H1 (cell line): Measurements from ENCODE around the gene AQP10. TPM values are rescaled to one million over a fixed set of nuclear protein-coding genes. Genes with fewer than 3 reads are reported as not detected.

Experiments used
- BCL11A ChIP-seq, 2 experiments: IDR thresholded peaks; one replicate each; pipeline ENCODE4 v1.6.1; 2011; ENCODE audit warnings: low read depth in 2 of 2, low read length in 2 of 2, mild to moderate bottlenecking in 2 of 2
- CREB1 ChIP-seq: IDR thresholded peaks from 2 replicates; pipeline ENCODE4 v1.6.1; 2012; ENCODE audit warnings: inconsistent platforms
- CTBP2 ChIP-seq: IDR thresholded peaks from 2 replicates; pipeline ENCODE4 v1.7.0; 2011; ENCODE audit warnings: borderline replicate concordance, mild to moderate bottlenecking, moderate library complexity, mixed read lengths, low read length; ENCODE audit not compliant: insufficient read depth, insufficient read length
- EGR1 ChIP-seq: IDR thresholded peaks from 2 replicates; pipeline ENCODE4 v1.6.1; 2011; ENCODE audit warnings: low read depth, low read length, borderline replicate concordance
- EP300 ChIP-seq, 2 experiments: IDR thresholded peaks; 1 replicate in 1 of 2; 2 replicates in 1 of 2; pipeline ENCODE4 v1.6.1; 2011 to 2012; ENCODE audit warnings: low read depth in 2 of 2, low read length in 2 of 2, mild to moderate bottlenecking in 2 of 2, borderline replicate concordance in 1 of 2, inconsistent platforms in 1 of 2, moderate library complexity in 1 of 2
- FOSL1 ChIP-seq: IDR thresholded peaks from 2 replicates; pipeline ENCODE4 v1.6.1; 2011; ENCODE audit warnings: mild to moderate bottlenecking, low read depth, low read length, moderate library complexity; ENCODE audit not compliant: insufficient read depth
- HDAC6 ChIP-seq: IDR thresholded peaks from one replicate; pipeline ENCODE4 v1.7.1; 2012; ENCODE audit warnings: low read depth, mild to moderate bottlenecking, inconsistent platforms, low read length, moderate library complexity
- PHF8 ChIP-seq: fragments of 200-600 bp; sonication (generic); conservative IDR thresholded peaks from 2 replicates; pipeline ENCODE4 v1.7.1; 2012; ENCODE audit warnings: low read depth, mild to moderate bottlenecking, inconsistent platforms, low read length, moderate library complexity
- POLR2AphosphoS5 ChIP-seq: IDR thresholded peaks from 2 replicates; pipeline ENCODE4 v1.6.1; 2011; ENCODE audit warnings: low read depth, low read length
- RNF2 ChIP-seq: fragments of 200-900, 300-1000 bp; sonication (generic); IDR thresholded peaks from 2 replicates; pipeline ENCODE4 v1.7.1; 2016; ENCODE audit warnings: borderline replicate concordance, low read depth, mild to moderate bottlenecking, antibody characterized with exemption, low read length; ENCODE audit not compliant: poor library complexity, severe bottlenecking; ENCODE audit errors: missing control alignments
- SIN3A ChIP-seq, 2 experiments: IDR thresholded peaks in 1 of 2; conservative IDR thresholded peaks in 1 of 2; 2 replicates each; pipeline ENCODE4 v1.6.1; 2011 to 2012; ENCODE audit warnings: low read length in 2 of 2, improper control_type of control experiment in 1 of 2, low read depth in 1 of 2, mild to moderate bottlenecking in 1 of 2
- SP2 ChIP-seq: IDR thresholded peaks from 2 replicates; pipeline ENCODE4 v1.6.1; 2012; ENCODE audit warnings: mild to moderate bottlenecking, low read length, inconsistent platforms
- SP4 ChIP-seq: IDR thresholded peaks from 2 replicates; pipeline ENCODE4 v1.6.1; 2012; ENCODE audit warnings: low read length, inconsistent platforms
- TAF1 ChIP-seq: IDR thresholded peaks from 2 replicates; pipeline ENCODE4 v1.6.1; 2011; ENCODE audit warnings: mild to moderate bottlenecking, low read depth, low read length
- TAF7 ChIP-seq: optimal IDR thresholded peaks from 2 replicates; pipeline ENCODE3; 2011; ENCODE audit warnings: low read depth, mild to moderate bottlenecking, inconsistent platforms, low read length, moderate library complexity, borderline replicate concordance
- TEAD4 ChIP-seq: IDR thresholded peaks from 2 replicates; pipeline ENCODE4 v1.6.1; 2012; ENCODE audit warnings: low read depth, low read length, inconsistent platforms, mixed read lengths
- YY1 ChIP-seq: IDR thresholded peaks from 2 replicates; pipeline ENCODE4 v1.6.1; 2011; ENCODE audit warnings: low read depth, mild to moderate bottlenecking, low read length
- polyA plus RNA-seq, 7 experiments: library from polyadenylated mRNA; depleted of rRNA in 3 of 7; stranded (reverse) in 5 of 7; unstranded in 2 of 7; fragments of >200 nt in 5 of 7; fragments of 200-250 nt in 2 of 7; gene quantifications; 1 replicate in 5 of 7; 2 replicates in 1 of 7; 4 replicates in 1 of 7; pipeline versions ENCODE4 v1.2.1 to v1.2.3, GENCODE V29; 2011 to 2013; ENCODE audit warnings: missing spikeins in 2 of 7, mixed read lengths in 2 of 7
- total RNA-seq: library from RNA; stranded (reverse); fragmentation: NEBNext Ultra II Directional; extraction: Animal tissue kit (Norgen Biotek cat#: 25700); gene quantifications from 2 replicates; pipeline ENCODE4 v1.2.1, GENCODE V29; 2021
- TF ChIP-seq, protein P1 (sequence below), 3 experiments: IDR thresholded peaks; 1 replicate in 2 of 3; 2 replicates in 1 of 3; pipeline versions ENCODE4 v1.5.1 to v1.6.1; 2011; ENCODE audit warnings: low read length in 3 of 3, mild to moderate bottlenecking in 3 of 3, inconsistent platforms in 2 of 3, low read depth in 1 of 3, moderate library complexity in 1 of 3; ENCODE audit not compliant: insufficient read depth in 1 of 3; ENCODE audit errors: control extremely low read depth in 1 of 3
- TF ChIP-seq, protein P2 (sequence below): IDR thresholded peaks from 2 replicates; pipeline ENCODE4 v1.6.1; 2012; ENCODE audit warnings: inconsistent platforms

AQP10 gene
- total and polyA plus RNA-seq, 2 of the 8 experiments (the other 6 are each of a cell fraction or from before 2014, with no cell fraction given) = not detected

DNA sequence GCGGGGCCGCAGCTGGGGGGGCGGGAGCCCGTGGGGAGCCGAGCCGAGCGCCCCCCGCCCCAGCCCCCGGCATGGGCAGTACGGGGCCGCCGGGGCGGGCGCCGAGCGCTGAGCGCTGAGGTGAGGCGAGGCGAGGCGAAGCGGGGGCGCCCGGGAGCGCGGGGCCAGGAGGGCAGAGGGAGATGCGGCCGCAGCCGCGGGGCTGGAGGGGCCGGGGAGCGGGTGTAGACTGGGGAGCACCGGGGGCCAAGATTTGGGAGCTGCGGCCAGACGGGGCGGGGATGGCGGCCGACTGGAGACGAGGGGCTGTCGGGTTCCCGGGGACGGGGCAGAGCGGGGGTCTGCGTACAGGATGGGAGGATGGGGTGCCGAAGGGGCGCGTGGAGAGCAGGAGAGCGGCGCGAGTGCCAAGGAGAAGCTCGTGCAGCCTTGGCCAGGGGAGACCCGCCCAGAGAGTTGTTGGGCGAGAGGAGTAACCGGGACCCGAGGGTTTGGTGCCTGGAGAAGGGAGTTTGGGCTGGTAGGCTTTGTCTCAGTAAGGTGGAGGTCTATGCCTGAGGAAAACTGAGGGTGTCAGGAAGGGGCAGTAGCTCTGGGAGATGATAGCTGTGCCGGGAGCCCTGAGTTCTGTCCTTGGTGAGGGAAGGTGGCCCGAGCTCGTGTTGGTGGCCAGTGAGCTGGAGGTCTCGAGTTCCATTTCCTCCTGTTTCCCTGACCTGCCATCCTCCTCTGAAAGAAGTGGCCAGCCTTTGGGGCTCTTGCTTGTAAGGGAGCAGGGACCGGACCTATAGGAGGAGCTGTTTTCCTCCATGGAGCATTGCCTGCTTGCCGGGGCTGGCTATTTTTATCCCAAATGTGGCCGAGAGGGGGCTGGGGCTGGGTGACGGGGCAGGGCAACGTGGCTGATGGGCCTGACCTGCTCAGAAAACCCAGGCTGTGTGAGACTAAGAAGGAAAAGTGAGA is 5.0 kb downstream of the AQP10 start (continued):
- no peak for TF ChIP-seq BCL11A (IDR thresholded peaks at IDR 0.05; ENCODE audit: low read depth in 2 of 2, low read length in 2 of 2)
- TF ChIP-seq SP2 = no peak
- TF ChIP-seq SIN3A (conservative IDR thresholded peaks at IDR 0.05 in 1 of 2, IDR thresholded peaks at IDR 0.05 in 1 of 2; ENCODE audit: low read depth in 1 of 2, low read length in 2 of 2) = peak; percentile 19 to 88; a peak in 1 of 4 replicates
- TF ChIP-seq CREB1 = peak; percentile 61
- TF ChIP-seq POLR2AphosphoS5 = peak; percentile 28; the same call in 1 of the 2 replicates
- TF ChIP-seq, protein P1, sequence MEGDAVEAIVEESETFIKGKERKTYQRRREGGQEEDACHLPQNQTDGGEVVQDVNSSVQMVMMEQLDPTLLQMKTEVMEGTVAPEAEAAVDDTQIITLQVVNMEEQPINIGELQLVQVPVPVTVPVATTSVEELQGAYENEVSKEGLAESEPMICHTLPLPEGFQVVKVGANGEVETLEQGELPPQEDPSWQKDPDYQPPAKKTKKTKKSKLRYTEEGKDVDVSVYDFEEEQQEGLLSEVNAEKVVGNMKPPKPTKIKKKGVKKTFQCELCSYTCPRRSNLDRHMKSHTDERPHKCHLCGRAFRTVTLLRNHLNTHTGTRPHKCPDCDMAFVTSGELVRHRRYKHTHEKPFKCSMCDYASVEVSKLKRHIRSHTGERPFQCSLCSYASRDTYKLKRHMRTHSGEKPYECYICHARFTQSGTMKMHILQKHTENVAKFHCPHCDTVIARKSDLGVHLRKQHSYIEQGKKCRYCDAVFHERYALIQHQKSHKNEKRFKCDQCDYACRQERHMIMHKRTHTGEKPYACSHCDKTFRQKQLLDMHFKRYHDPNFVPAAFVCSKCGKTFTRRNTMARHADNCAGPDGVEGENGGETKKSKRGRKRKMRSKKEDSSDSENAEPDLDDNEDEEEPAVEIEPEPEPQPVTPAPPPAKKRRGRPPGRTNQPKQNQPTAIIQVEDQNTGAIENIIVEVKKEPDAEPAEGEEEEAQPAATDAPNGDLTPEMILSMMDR (IDR thresholded peaks at IDR 0.05; ENCODE audit: control extremely low read depth in 1 of 3, insufficient read depth in 1 of 3, low read depth in 1 of 3, low read length in 3 of 3) = peak; percentile 70 to 98 (median 75)
- TF ChIP-seq TEAD4 = 0 out of 2 replicates have a peak, but pooled peaks have one; percentile 22
- TF ChIP-seq CTBP2 = no peak
- peak; percentile 66; the same call in 1 of the 2 replicates for TF ChIP-seq TAF1
- TF ChIP-seq, protein P2, sequence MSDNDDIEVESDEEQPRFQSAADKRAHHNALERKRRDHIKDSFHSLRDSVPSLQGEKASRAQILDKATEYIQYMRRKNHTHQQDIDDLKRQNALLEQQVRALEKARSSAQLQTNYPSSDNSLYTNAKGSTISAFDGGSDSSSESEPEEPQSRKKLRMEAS = peak; percentile 20
- TF ChIP-seq EGR1 = no peak
- TF ChIP-seq HDAC6 = no peak
- TF ChIP-seq EP300 (IDR thresholded peaks at IDR 0.05; ENCODE audit: borderline replicate concordance in 1 of 2, low read depth in 2 of 2, low read length in 2 of 2) = 0 out of 3 replicates have a peak, but pooled peaks of 1 of the 2 experiments have one; percentile 22
- TF ChIP-seq YY1 = peak; percentile 61
- no peak for TF ChIP-seq FOSL1
- TF ChIP-seq SP4 = 0 out of 2 replicates have a peak, but pooled peaks have one; percentile 32
- TF ChIP-seq TAF7 = no peak
- 0 out of 2 replicates have a peak, but pooled peaks have one; percentile 51 for TF ChIP-seq PHF8
- no peak for TF ChIP-seq RNF2
